Upper lobe of right lung (tissue), 1 donor: ENCODE data around the gene GPR156. TPM values are rescaled to one million over a fixed set of nuclear protein-coding genes. Genes with fewer than 3 reads are reported as not detected.

ENCODE experiments used
- ATAC-seq: fragments of 200-7000 bp; cut with Tn5 transposase; one replicate; pipeline ENCODE4 v1.9.1; 2020; ENCODE audit warnings: mild to moderate bottlenecking, moderate library complexity
- DNase-seq: peaks from one replicate; pipeline ENCODE4 v3.0.0-alpha.2; 2020
- H3K27ac ChIP-seq: fragments of 200-600 bp; one replicate; pipeline ENCODE4 v1.8.0; 2022
- H3K27me3 ChIP-seq: fragments of 200-600 bp; one replicate; pipeline ENCODE4 v1.8.0; 2022; ENCODE audit warnings: mild to moderate bottlenecking
- H3K36me3 ChIP-seq: fragments of 200-600 bp; one replicate; pipeline ENCODE4 v1.8.0; 2022
- H3K4me1 ChIP-seq: fragments of 200-600 bp; one replicate; pipeline ENCODE4 v1.8.0; 2022
- H3K4me3 ChIP-seq: fragments of 200-600 bp; one replicate; pipeline ENCODE4 v1.8.0; 2022; ENCODE audit warnings: mild to moderate bottlenecking
- H3K9me3 ChIP-seq: fragments of 200-600 bp; one replicate; pipeline ENCODE4 v1.8.0; 2022
- CTCF ChIP-seq: fragments of 200-600 bp; IDR thresholded peaks from one replicate; pipeline ENCODE4 v1.8.0; 2022; ENCODE audit warnings: antibody characterized with exemption
- intact Hi-C: fragments of 100-400 bp; cut with DNase I; formaldehyde crosslinking; loops from one replicate; pipeline ENCODE4 v1.11.0; 2022
- total RNA-seq: library from RNA; stranded (reverse); fragmentation: NEBNext Ultra II Directional; extraction: Animal tissue kit (Norgen Biotek cat#: 25700); gene quantifications from one replicate; pipeline ENCODE4 v1.2.1, GENCODE V29; 2021
- donor health status: DM: no; HTN: yes; CAD: no; lungs with severe emphysema.

GPR156 gene
- total RNA-seq, 1 donor from 2014 or later = 0.09 TPM

- Histone ChIP-seq H3K4me3 (no peak overlapping the region), H3K9me3 (no peaks in the 10 kb centered on the region), H3K36me3 (no peaks in the 10 kb centered on the region), H3K27me3 (no peaks in the 10 kb centered on the region), H3K4me1 (peaks cover 10% of the 10 kb centered on the region), H3K27ac (no peak overlapping the region)
- TF ChIP-seq CTCF = no peak
- ATAC-seq (no peak), DNase-seq (no peak)
- intact Hi-C loops = no loop called here
These were observed 133.2 kb downstream of the GPR156 start for GRCh38 chr3:120151791-120152190.

GRCh38 chr3:120148187-120148949 is 136.7 kb downstream of the GPR156 start:
- DNase-seq (no peak), ATAC-seq (no peak)
- TF ChIP-seq CTCF = no peak
- intact Hi-C loops = no loop called here
- H3K36me3 ChIP-seq = no peaks in the 10 kb centered on the region
- no peaks in the 10 kb centered on the region for H3K27me3 ChIP-seq
- peaks cover 10% of the 10 kb centered on the region for H3K4me1 ChIP-seq
- no peak overlapping the region for H3K4me3 ChIP-seq
- no peaks in the 10 kb centered on the region for H3K9me3 ChIP-seq
- H3K27ac ChIP-seq = peak overlapping the region; percentile 42

GRCh38 chr3:120147072-120147871 is 137.8 kb downstream of the GPR156 start:
- Histone ChIP-seq H3K27ac (peak overlapping the region; percentile 42), H3K36me3 (no peaks in the 10 kb centered on the region), H3K27me3 (no peaks in the 10 kb centered on the region), H3K4me3 (no peak overlapping the region), H3K9me3 (no peaks in the 10 kb centered on the region), H3K4me1 (peaks cover 6% of the 10 kb centered on the region)
- ATAC-seq = peak; percentile 74
- intact Hi-C loops = no loop called here
- peak; percentile 26 for TF ChIP-seq CTCF
- DNase-seq = no peak

GRCh38 chr3:120145542-120146285 is 139.3 kb downstream of the GPR156 start:
- Histone ChIP-seq H3K4me1 (peaks cover 6% of the 10 kb centered on the region), H3K4me3 (no peak overlapping the region), H3K27me3 (no peaks in the 10 kb centered on the region), H3K27ac (no peak overlapping the region), H3K36me3 (no peaks in the 10 kb centered on the region), H3K9me3 (no peaks in the 10 kb centered on the region)
- intact Hi-C loops = no loop called here
- TF ChIP-seq CTCF = no peak
- DNase-seq (no peak), ATAC-seq (no peak)

GRCh38 chr3:120144267-120144666 is 140.8 kb downstream of the GPR156 start:
- no peak overlapping the region for H3K4me3 ChIP-seq
- no peaks in the 10 kb centered on the region for H3K27me3 ChIP-seq
- no peaks in the 10 kb centered on the region for H3K36me3 ChIP-seq
- peaks cover 6% of the 10 kb centered on the region for H3K4me1 ChIP-seq
- intact Hi-C loops = no loop called here
- no peak overlapping the region for H3K27ac ChIP-seq
- DNase-seq (no peak), ATAC-seq (peak; percentile 78)
- no peaks in the 10 kb centered on the region for H3K9me3 ChIP-seq
- TF ChIP-seq CTCF = no peak
